SK-N-SH (cell line): ENCODE measurements around the gene GALNT14. TPM values are rescaled to one million over a fixed set of nuclear protein-coding genes. Genes with fewer than 3 reads are reported as not detected.

Experiments used
- CTCF ChIA-PET: fragments of 300-600, 350-600 bp; formaldehyde crosslinking; extraction: SDS; loops from one replicate; lab custom pipeline; 2021; lab: Yijun Ruan, JAX
- POLR2A ChIA-PET: fragments of 350-600 bp; sonication (Branson Sonifier 250); formaldehyde crosslinking; extraction: SDS; loops from one replicate; lab custom pipeline; 2020; ENCODE audit warnings: antibody characterized with exemption, inconsistent platforms; lab: Yijun Ruan, JAX
- DNase-seq: peaks from one replicate; pipeline ENCODE4 v3.0.0; 2012
- H2AFZ ChIP-seq: fragments of 200-600 bp; sonication (generic); 2 replicates; pipeline ENCODE4 v1.8.1; 2016; ENCODE audit warnings: antibody characterized with exemption, mild to moderate bottlenecking, low read depth
- H3F3A ChIP-seq: fragments of 200-600 bp; sonication (generic); replicated peaks from 2 replicates; pipeline ENCODE3; 2016; ENCODE audit warnings: antibody characterized with exemption, mild to moderate bottlenecking; ENCODE audit not compliant: insufficient read depth
- H3K27ac ChIP-seq, 2 experiments: fragments of 200-500 bp in 1 of 2; fragments of 200-600 bp in 1 of 2; sonication (Bioruptor generic) in 1 of 2; sonication (generic), shearing (Covaris generic) in 1 of 2; 2 replicates each; pipeline versions ENCODE4 v1.5.1 to v1.6.1; 2014 to 2016; ENCODE audit warnings: low read depth in 2 of 2, inconsistent platforms in 1 of 2, low read length in 1 of 2, mild to moderate bottlenecking in 1 of 2, mixed read lengths in 1 of 2
- H3K27me3 ChIP-seq: fragments of 200-600 bp; sonication (generic), shearing (Covaris generic); 2 replicates; pipeline ENCODE4 v1.6.1; 2016; ENCODE audit warnings: mixed run types; ENCODE audit not compliant: insufficient read depth
- H3K36me3 ChIP-seq, 2 experiments: fragments of 200-500 bp in 1 of 2; fragments of 200-600 bp in 1 of 2; sonication (Bioruptor generic) in 1 of 2; sonication (generic) in 1 of 2; replicated peaks in 1 of 2; 2 replicates each; pipeline versions ENCODE3 to v1.5.1; 2014 to 2016; ENCODE audit warnings: low read length in 1 of 2, mild to moderate bottlenecking in 1 of 2; ENCODE audit not compliant: insufficient read depth in 2 of 2, control insufficient read depth in 1 of 2
- H3K4me1 ChIP-seq, 2 experiments: fragments of 200-500 bp in 1 of 2; fragments of 200-600 bp in 1 of 2; sonication (Bioruptor generic) in 1 of 2; sonication (generic), shearing (Covaris generic) in 1 of 2; 2 replicates each; pipeline versions ENCODE4 v1.5.1 to v1.6.1; 2014 to 2016; ENCODE audit warnings: low read depth in 1 of 2, low read length in 1 of 2, mixed run types in 1 of 2; ENCODE audit not compliant: insufficient read depth in 2 of 2, control insufficient read depth in 1 of 2
- H3K4me2 ChIP-seq: fragments of 200-600 bp; sonication (generic), shearing (Covaris generic); 2 replicates; pipeline ENCODE4 v1.6.1; 2017; ENCODE audit warnings: mixed run types
- H3K4me3 ChIP-seq, 2 experiments: fragments of 200-500 bp in 1 of 2; fragments of 200-600 bp in 1 of 2; sonication (Bioruptor generic) in 1 of 2; sonication (generic), shearing (Covaris generic) in 1 of 2; 2 replicates each; pipeline versions ENCODE4 v1.5.1 to v1.8.1; 2014 to 2016; ENCODE audit warnings: low read depth in 2 of 2, inconsistent platforms in 1 of 2, low read length in 1 of 2, mild to moderate bottlenecking in 1 of 2, mixed read lengths in 1 of 2, moderate library complexity in 1 of 2
- H3K79me2 ChIP-seq: fragments of 200-600 bp; sonication (generic); 2 replicates; pipeline ENCODE4 v1.8.1; 2017; ENCODE audit warnings: mild to moderate bottlenecking; ENCODE audit not compliant: insufficient read depth
- H3K9ac ChIP-seq: fragments of 200-600 bp; sonication (generic); 2 replicates; pipeline ENCODE4 v1.6.1; 2017; ENCODE audit warnings: mixed run types
- H3K9me2 ChIP-seq: fragments of 200-600 bp; sonication (generic); 2 replicates; pipeline ENCODE4 v1.6.1; 2017; ENCODE audit warnings: mixed run types
- H3K9me3 ChIP-seq: fragments of 200-600 bp; sonication (generic); 2 replicates; pipeline ENCODE4 v1.6.1; 2017; ENCODE audit warnings: mixed run types, mild to moderate bottlenecking, moderate library complexity
- H4K20me1 ChIP-seq: fragments of 200-600 bp; sonication (generic); 2 replicates; pipeline ENCODE4 v1.6.1; 2017; ENCODE audit warnings: mild to moderate bottlenecking, mixed run types; ENCODE audit not compliant: insufficient read depth
- ELF1 ChIP-seq: IDR thresholded peaks from 2 replicates; pipeline ENCODE4 v1.4.0; 2012
- FOXJ3 ChIP-seq: sonication (generic); formaldehyde crosslinking; IDR thresholded peaks from 2 replicates; pipeline ENCODE4 v1.5.1; 2020; ENCODE audit warnings: mild to moderate bottlenecking, missing genetic modification reagents
- IRF3 ChIP-seq: fragments of 150-350 bp; IDR thresholded peaks from 2 replicates; pipeline ENCODE4 v1.6.1; 2016; ENCODE audit warnings: mild to moderate bottlenecking, low read depth, low read length
- MAX ChIP-seq: IDR thresholded peaks from 2 replicates; pipeline ENCODE4 v1.4.0; 2012; ENCODE audit warnings: low read depth
- MXI1 ChIP-seq: IDR thresholded peaks from 2 replicates; pipeline ENCODE4 v1.6.1; 2012; ENCODE audit warnings: mild to moderate bottlenecking, low read depth, low read length, improper control_type of control experiment
- NFIC ChIP-seq: IDR thresholded peaks from 2 replicates; pipeline ENCODE4 v1.4.0; 2012; ENCODE audit warnings: borderline replicate concordance
- POLR2AphosphoS5 ChIP-seq: IDR thresholded peaks from 2 replicates; pipeline ENCODE4 v1.6.1; 2012; ENCODE audit warnings: low read depth, low read length
- RAD21 ChIP-seq: IDR thresholded peaks from 2 replicates; pipeline ENCODE4 v1.6.1; 2012; ENCODE audit warnings: mild to moderate bottlenecking, low read length
- RCOR1 ChIP-seq: fragments of 150-350 bp; IDR thresholded peaks from 2 replicates; pipeline ENCODE4 v1.6.1; 2017; ENCODE audit warnings: antibody characterized with exemption, low read length
- REST ChIP-seq: IDR thresholded peaks from 2 replicates; pipeline ENCODE4 v1.6.1; 2012; ENCODE audit warnings: mild to moderate bottlenecking, low read depth, low read length, moderate library complexity
- RFX5 ChIP-seq: IDR thresholded peaks from 2 replicates; pipeline ENCODE4 v1.6.1; 2012; ENCODE audit warnings: mild to moderate bottlenecking, improper control_type of control experiment, low read length
- RXRA ChIP-seq: IDR thresholded peaks from 2 replicates; pipeline ENCODE4 v1.4.0; 2012; ENCODE audit warnings: low read depth, mild to moderate bottlenecking, borderline replicate concordance
- SIN3A ChIP-seq: IDR thresholded peaks from 2 replicates; pipeline ENCODE4 v1.6.1; 2012; ENCODE audit warnings: low read depth, mild to moderate bottlenecking, low read length, moderate library complexity, borderline replicate concordance
- USF2 ChIP-seq: fragments of 150-350 bp; IDR thresholded peaks from 2 replicates; pipeline ENCODE4 v1.6.1; 2017; ENCODE audit warnings: antibody characterized with exemption, low read length, low read depth, borderline replicate concordance
- ZBTB33 ChIP-seq: IDR thresholded peaks from 2 replicates; pipeline ENCODE4 v1.4.0; 2012; ENCODE audit warnings: low read depth, borderline replicate concordance
- WGBS: methylation state at CpG from one replicate; pipeline ENCODE4 v1.1.6; 2017; ENCODE audit warnings: low lambda C conversion rate; 5-methylcytosine and 5-hydroxymethylcytosine counted together
- polyA plus RNA-seq, 3 experiments: library from polyadenylated mRNA; depleted of rRNA; stranded (reverse); fragments of >200 nt; gene quantifications; 2 replicates each; pipeline ENCODE4 v1.2.3, GENCODE V29; 2012

GALNT14 gene
- polyA plus RNA-seq, 1 of the 3 experiments (the other 2 are of a cell fraction), result 1.6 TPM

- no peaks in the 10 kb centered on the region for H3K9me2 ChIP-seq
- H3K9me3 ChIP-seq, result no peaks in the 10 kb centered on the region
- no peak overlapping the region for H2AFZ ChIP-seq
- DNase-seq, result no peak
- no peaks in the 10 kb centered on the region for H3K79me2 ChIP-seq
- no peak overlapping the region for H3K4me2 ChIP-seq
- ChIA-PET POLR2A (no interaction called here), CTCF (interaction anchor here (0.6 to 14.0 kb wide), 6 partner anchors 38 to 418 kb away, joined by 3 to 168 read pairs (median 10); no protein-coding TSS in a partner anchor)
- no peak overlapping the region for H3K27ac ChIP-seq
- no peak overlapping the region for H3K9ac ChIP-seq
- H3K4me3 ChIP-seq, result no peak overlapping the region
- H3K27me3 ChIP-seq, result peaks cover 30% of the 10 kb centered on the region
- no peak for TF ChIP-seq RFX5
- TF ChIP-seq RCOR1, result no peak
- TF ChIP-seq MAX, result no peak
- TF ChIP-seq RAD21, result no peak
- no peak for TF ChIP-seq ELF1
- TF ChIP-seq SIN3A, result no peak
- TF ChIP-seq REST, result no peak
- no peak for TF ChIP-seq IRF3
- no peak for TF ChIP-seq USF2
- TF ChIP-seq POLR2AphosphoS5, result no peak
- TF ChIP-seq FOXJ3 (CRISPR knock-in tag), result no peak
- TF ChIP-seq RXRA, result no peak
- no peak for TF ChIP-seq MXI1
- no peak for TF ChIP-seq NFIC
- TF ChIP-seq ZBTB33, result no peak
- TF ChIP-seq, all 33 proteins: peak for 0
- 33% methylated on average over 4 of the region's 4 CpGs for WGBS
- Histone ChIP-seq H3K4me1 (peaks cover 0 to 35% of the 10 kb centered on the region in 2 experiments; a peak in 2 of 4 replicates), H3K36me3 (no peaks in the 10 kb centered on the region), H4K20me1 (no peaks in the 10 kb centered on the region), H3F3A (no peaks in the 10 kb centered on the region)
These were observed 6.4 kb downstream of the GALNT14 start for GRCh38 chr2:31131871-31132270.
